Activated CD8-positive, alpha-beta T cell treated with anti-CD3 and anti-CD28 coated beads for 36 hours (primary cell): ENCODE data around the gene TSPYL6. TPM values are rescaled to one million over a fixed set of nuclear protein-coding genes. Genes with fewer than 3 reads are reported as not detected.

ENCODE experiments used
- ATAC-seq: fragments of 200-7000 bp; cut with Tn5 transposase; one replicate; pipeline ENCODE4 v1.10.0; 2021; ENCODE audit warnings: mild to moderate bottlenecking, moderate library complexity
- CTCF ChIA-PET: fragments of 350-600 bp; sonication (Branson Sonifier 250); formaldehyde crosslinking; loops from one replicate; lab custom pipeline; 2021; ENCODE audit warnings: antibody characterized with exemption; lab: Charles Lee
- POLR2A ChIA-PET: fragments of 350-600 bp; sonication (Branson Sonifier 250); formaldehyde crosslinking; loops from one replicate; lab custom pipeline; 2021; ENCODE audit warnings: antibody characterized with exemption; lab: Charles Lee
- DNase-seq: peaks from one replicate; pipeline ENCODE4 v3.0.0-alpha.2; 2020
- H3K27ac Mint-ChIP-seq: one replicate; pipeline ENCODE4 v1.8.0; 2021; ENCODE audit warnings: mild to moderate bottlenecking, mixed read lengths
- H3K27me3 Mint-ChIP-seq: one replicate; pipeline ENCODE4 v1.8.0; 2021; ENCODE audit warnings: mixed read lengths
- H3K36me3 Mint-ChIP-seq: one replicate; pipeline ENCODE4 v1.8.0; 2021; ENCODE audit warnings: low read depth, mixed read lengths
- H3K4me1 Mint-ChIP-seq: one replicate; pipeline ENCODE4 v1.8.0; 2021; ENCODE audit warnings: low read depth, mixed read lengths
- H3K4me3 Mint-ChIP-seq: one replicate; pipeline ENCODE4 v1.8.0; 2021; ENCODE audit warnings: mild to moderate bottlenecking, moderate library complexity, mixed read lengths
- H3K9me3 Mint-ChIP-seq: one replicate; pipeline ENCODE4 v1.8.0; 2021; ENCODE audit warnings: mixed read lengths
- intact Hi-C: fragments of 100-400 bp; cut with micrococcal nuclease; formaldehyde crosslinking; loops from one replicate; pipeline ENCODE4 v1.10.0; 2022
- total RNA-seq, 2 experiments: library from RNA; stranded (reverse); gene quantifications; one replicate each; pipeline ENCODE4 v1.2.3, GENCODE V29; 2021
- TF ChIP-seq, protein P1 (sequence below): fragments of 200-600 bp; IDR thresholded peaks from one replicate; pipeline ENCODE4 v1.8.0; 2022; ENCODE audit warnings: antibody characterized with exemption, mild to moderate bottlenecking

TSPYL6 gene
- total RNA-seq, 2 experiments from 2014 or later, result not detected

DNA sequence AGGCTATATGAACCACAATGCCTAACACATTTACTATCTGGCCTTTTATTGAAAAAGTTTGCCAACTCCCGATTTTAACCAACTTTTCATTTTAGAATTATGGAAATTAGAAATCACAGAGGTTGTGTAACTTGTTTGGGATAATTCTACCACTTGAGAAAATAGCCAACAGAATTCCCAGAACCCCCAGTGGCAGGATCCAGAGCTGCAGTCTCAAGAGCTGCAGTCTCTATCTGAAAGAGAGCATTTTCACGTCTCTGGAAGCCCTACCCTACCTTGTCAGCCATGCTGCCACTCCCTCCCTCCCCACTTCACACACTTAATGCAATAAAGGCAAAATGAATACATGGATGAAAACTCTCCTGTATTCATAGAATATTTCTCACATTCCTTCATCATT lies 23.4 kb upstream of the TSPYL6 start:
- Mint-ChIP-seq H3K36me3 (no peaks in the 10 kb centered on the region), H3K27ac (no peak overlapping the region), H3K27me3 (no peaks in the 10 kb centered on the region), H3K4me3 (no peak overlapping the region), H3K9me3 (no peaks in the 10 kb centered on the region), H3K4me1 (peaks cover 3% of the 10 kb centered on the region)
- POLR2A ChIA-PET, result no interaction called here
- ATAC-seq (no peak), DNase-seq (no peak)
- CTCF ChIA-PET, result interaction anchor here (0.8 kb wide), 1 partner anchor 16 kb away, joined by 3 read pairs; no protein-coding TSS in a partner anchor
- TF ChIP-seq, protein P1, sequence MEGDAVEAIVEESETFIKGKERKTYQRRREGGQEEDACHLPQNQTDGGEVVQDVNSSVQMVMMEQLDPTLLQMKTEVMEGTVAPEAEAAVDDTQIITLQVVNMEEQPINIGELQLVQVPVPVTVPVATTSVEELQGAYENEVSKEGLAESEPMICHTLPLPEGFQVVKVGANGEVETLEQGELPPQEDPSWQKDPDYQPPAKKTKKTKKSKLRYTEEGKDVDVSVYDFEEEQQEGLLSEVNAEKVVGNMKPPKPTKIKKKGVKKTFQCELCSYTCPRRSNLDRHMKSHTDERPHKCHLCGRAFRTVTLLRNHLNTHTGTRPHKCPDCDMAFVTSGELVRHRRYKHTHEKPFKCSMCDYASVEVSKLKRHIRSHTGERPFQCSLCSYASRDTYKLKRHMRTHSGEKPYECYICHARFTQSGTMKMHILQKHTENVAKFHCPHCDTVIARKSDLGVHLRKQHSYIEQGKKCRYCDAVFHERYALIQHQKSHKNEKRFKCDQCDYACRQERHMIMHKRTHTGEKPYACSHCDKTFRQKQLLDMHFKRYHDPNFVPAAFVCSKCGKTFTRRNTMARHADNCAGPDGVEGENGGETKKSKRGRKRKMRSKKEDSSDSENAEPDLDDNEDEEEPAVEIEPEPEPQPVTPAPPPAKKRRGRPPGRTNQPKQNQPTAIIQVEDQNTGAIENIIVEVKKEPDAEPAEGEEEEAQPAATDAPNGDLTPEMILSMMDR, result no peak
- intact Hi-C loops, result no loop called here

DNA sequence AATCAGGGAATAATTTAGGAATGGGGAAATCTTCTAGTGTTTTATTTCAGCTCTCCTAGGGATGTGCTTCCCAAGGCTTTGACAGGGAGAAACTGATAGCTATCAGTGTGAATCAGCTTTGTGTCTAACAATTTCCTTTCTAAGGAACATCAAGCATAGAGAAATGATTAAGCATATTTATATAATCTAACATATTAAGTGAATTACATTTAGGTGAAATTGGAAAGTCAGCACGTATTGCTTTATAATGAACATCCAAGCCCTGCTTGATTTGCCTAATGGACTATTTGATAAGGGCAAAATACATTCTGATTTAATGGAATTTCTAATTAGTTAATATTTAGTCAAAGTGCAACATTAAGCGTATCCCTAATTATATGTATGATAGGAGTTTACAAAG lies 19.5 kb upstream of the TSPYL6 start:
- no peak overlapping the region for H3K4me3 Mint-ChIP-seq
- CTCF ChIA-PET, result interaction anchor here (1.7 kb wide), 1 partner anchor 9 kb away, joined by 5 read pairs; no protein-coding TSS in a partner anchor

DNA sequence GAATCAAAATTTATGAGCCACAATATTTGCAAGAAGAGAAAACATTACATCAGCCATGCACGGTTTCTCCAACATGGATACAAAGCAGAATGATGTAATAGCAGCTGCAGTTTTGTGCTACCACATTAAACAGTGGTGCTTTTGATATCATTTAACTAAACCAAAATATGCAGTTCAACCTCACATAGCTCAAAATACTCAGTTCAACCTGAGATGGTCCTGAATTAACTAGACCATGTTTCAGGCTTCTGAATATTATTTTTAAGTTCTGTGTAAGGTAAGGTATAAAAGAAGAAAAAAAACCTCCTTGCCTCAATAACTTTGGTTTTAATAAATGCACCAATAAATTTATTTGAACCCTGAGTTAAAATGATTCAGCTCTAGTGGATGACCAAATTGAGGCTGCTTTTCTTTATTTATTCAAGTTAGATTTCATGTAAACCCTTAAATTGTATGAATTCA lies 18.8 kb upstream of the TSPYL6 start:
- ATAC-seq, result peak; percentile 58
- no peak overlapping the region for H3K27ac Mint-ChIP-seq
- intact Hi-C loops, result no loop called here
- no peaks in the 10 kb centered on the region for H3K9me3 Mint-ChIP-seq
- ChIA-PET CTCF (interaction anchor here (1.7 kb wide), 1 partner anchor 9 kb away, joined by 5 read pairs; no protein-coding TSS in a partner anchor), POLR2A (no interaction called here)
- TF ChIP-seq, protein P1, result no peak
- H3K4me1 Mint-ChIP-seq, result peaks cover 14% of the 10 kb centered on the region
- H3K36me3 Mint-ChIP-seq, result peaks cover 3% of the 10 kb centered on the region
- H3K4me3 Mint-ChIP-seq, result no peak overlapping the region
- DNase-seq, result no peak
- H3K27me3 Mint-ChIP-seq, result no peaks in the 10 kb centered on the region

More for the DNA sequence above, 19.5 kb upstream of the TSPYL6 start:
- DNase-seq (no peak), ATAC-seq (no peak)
- no peak overlapping the region for H3K27ac Mint-ChIP-seq
- H3K27me3 Mint-ChIP-seq, result no peaks in the 10 kb centered on the region
- H3K36me3 Mint-ChIP-seq, result peaks cover 3% of the 10 kb centered on the region
- peaks cover 14% of the 10 kb centered on the region for H3K4me1 Mint-ChIP-seq
- POLR2A ChIA-PET, result no interaction called here
- no peaks in the 10 kb centered on the region for H3K9me3 Mint-ChIP-seq
- TF ChIP-seq, protein P1, result no peak
- intact Hi-C loops, result no loop called here

DNA sequence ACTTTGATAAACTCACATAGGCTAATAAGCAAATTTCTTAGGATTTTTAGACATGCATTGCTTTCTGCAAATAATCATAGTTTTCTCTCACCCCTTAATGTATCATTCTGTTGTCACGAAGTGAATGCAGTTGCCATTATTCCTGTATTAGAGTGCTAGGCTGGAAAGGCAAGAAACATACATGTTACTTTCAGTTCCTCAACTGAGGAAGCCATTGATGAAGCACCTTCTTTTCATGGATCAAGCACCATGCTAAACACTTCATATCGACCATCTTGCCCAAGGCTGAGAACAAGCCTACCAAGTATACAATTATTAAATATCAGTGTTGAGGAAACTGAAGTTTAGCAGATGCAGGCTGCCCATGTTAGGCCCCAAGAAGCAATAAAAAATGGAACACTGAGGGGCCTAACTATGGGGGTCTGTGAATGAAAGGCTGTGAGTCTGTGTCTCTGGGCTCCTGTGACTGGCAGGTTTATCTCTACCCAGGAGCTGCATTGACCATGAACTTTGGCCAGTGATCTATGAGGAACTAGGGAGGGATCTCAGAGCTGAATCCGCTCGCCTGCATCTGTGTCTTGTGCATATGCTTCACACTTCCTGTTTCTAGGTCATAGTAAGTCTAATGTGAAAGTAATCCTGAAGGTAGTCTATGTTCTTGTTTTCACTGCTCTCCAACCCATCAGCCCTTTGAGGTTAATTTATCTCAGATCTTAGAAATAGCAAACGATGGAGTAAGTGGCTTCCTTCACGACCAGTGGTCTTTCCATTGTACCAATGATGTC lies 16.0 kb upstream of the TSPYL6 start:
- H3K9me3 Mint-ChIP-seq, result no peaks in the 10 kb centered on the region
- TF ChIP-seq, protein P1, result no peak
- intact Hi-C loops, result no loop called here
- ChIA-PET POLR2A (no interaction called here), CTCF (no interaction called here)
- ATAC-seq (peak; percentile 56), DNase-seq (peak; percentile 2)
- H3K36me3 Mint-ChIP-seq, result peaks cover 3% of the 10 kb centered on the region
- H3K27ac Mint-ChIP-seq, result no peak overlapping the region
- peaks cover 14% of the 10 kb centered on the region for H3K4me1 Mint-ChIP-seq
- no peaks in the 10 kb centered on the region for H3K27me3 Mint-ChIP-seq
- H3K4me3 Mint-ChIP-seq, result no peak overlapping the region

DNA sequence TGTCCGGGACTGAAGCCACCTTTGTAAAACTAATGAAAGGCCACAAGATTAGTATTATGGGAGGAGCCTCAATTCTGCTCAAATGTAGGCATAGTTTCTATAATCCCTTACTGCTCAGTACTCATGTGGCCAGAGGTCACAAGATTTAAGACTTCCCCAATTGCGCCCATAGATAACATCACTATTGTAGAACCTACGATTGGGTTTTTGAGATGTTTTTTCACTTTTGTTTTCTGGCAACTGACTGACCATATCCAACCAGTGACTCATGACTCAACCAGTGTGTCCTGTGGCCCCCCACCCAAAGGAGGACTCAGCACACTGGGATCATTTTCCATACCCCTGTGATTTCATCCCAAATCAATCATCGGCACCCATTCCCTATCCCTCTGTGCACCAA lies 15.2 kb upstream of the TSPYL6 start:
- intact Hi-C loops, result no loop called here
- no peak overlapping the region for H3K4me3 Mint-ChIP-seq
- ChIA-PET POLR2A (no interaction called here), CTCF (no interaction called here)
- H3K9me3 Mint-ChIP-seq, result no peaks in the 10 kb centered on the region
- ATAC-seq (no peak), DNase-seq (no peak)
- H3K36me3 Mint-ChIP-seq, result peaks cover 3% of the 10 kb centered on the region
- TF ChIP-seq, protein P1, result no peak
- H3K27me3 Mint-ChIP-seq, result no peaks in the 10 kb centered on the region
- no peak overlapping the region for H3K27ac Mint-ChIP-seq
- H3K4me1 Mint-ChIP-seq, result peaks cover 14% of the 10 kb centered on the region
